ENCODE results near the gene SYNE1.
"Not testable (repeated sequence)": the region's sequence is repeated elsewhere in the genome, so short reads cannot be mapped to it uniquely, and the experiment has no call there.

SYNE1 gene

DNA sequence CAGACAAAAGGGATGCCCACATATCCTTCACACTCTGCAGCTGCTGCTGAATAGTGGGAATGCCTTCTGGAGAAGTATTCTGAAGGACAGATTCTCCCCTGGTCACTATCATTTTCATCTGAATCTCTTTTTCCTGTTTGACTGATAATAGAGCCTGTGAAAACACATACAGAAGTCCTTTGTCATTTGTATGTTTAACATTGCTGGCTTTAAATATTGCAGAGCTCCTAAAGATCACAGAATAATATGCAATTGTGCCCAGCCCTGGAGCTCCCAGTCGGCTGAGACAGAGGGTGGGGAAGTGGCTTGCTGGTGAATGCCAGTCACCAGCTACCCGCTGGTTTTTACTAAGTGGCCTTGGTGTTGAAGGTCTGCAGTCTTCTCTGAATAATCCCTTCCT lies 272.3 kb downstream of the SYNE1 start:
- no peak for DNase-seq

GRCh38 chr6:152360034-152360433 lies 277.1 kb downstream of the SYNE1 start:
- DNase-seq, result no peak

GRCh38 chr6:152356662-152357061 lies 280.5 kb downstream of the SYNE1 start:
- no peak for DNase-seq

GRCh38 chr6:152356016-152356415 lies 281.1 kb downstream of the SYNE1 start:
- no peak for DNase-seq

DNA sequence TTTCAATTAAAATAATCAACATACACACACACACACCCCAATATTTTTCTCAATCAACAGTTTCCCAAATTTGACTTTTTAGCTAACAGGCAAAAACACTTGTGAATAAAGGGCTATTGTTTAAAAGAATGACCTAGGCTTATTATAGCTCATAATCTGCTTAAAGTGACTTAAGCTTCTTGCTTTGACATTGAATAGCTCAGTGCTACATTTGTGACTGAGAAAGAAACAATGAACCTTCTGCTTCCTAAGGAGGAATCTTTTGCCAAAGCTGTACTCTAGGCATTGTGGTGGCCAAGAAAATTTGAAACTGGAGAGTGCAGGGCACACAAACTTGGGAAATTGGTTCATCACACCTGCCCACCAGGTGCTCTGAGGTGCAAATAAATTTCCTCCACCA lies 282.0 kb downstream of the SYNE1 start:
- DNase-seq, result no peak

GRCh38 chr6:152353440-152353839 lies 283.7 kb downstream of the SYNE1 start:
- DNase-seq, result no peak

DNA sequence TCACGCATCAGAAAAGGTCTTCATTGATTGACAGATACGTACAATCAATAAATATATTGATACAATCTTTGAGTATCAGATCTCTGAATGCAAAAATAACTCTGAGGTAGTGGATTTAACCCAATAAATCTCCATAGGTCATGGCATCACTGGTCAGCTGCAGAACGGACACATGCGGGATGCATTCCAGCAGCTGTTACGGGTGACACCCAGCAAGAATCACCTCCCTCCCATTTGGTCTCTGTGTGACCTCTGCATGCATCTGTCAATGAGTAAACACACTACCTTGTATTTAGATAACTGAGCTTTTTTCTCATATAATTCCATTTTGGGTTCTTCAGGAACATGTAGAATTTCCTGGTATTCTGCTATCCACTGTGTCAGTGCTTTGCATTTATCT lies 285.4 kb downstream of the SYNE1 start:
- no peak for DNase-seq

DNA sequence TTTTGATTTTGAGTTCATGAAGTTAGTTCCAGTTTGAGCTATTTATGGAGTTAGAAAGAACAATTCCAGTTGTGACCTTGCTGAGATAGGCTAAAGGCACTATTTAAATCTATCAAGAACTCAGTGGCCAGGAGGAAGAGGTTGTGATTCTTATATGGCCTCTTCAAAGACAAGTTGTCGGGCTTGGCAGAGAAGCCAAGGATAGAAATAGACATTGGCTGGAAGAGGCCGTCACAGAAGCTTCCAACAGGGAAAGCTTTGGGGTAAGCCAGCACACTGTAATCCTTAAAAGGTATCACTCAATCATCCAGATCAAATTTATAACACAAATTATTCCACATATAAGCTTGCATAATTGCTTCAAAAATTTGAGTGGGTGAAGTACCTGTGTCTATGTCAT lies 286.1 kb downstream of the SYNE1 start:
- no peak for DNase-seq

DNA sequence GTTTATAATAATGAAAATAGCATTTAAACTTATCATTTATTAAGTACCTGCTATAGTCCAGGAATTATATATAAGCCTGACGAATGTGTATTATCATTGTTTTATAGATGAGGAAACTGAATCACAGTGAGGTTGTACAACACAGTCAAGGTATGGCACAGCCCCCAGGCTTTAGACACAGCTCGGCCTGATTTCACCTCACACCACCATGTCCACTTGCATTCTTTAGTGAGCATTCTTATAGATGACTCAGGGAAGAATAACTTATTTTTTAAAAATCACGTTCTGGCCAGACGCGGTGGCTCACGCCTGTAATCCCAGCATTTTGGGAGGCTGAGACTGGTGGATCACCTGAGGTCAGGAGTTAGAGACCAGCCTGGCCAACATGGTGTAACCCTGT lies 289.0 kb downstream of the SYNE1 start:
- no peak for DNase-seq

- DNase-seq, result no peak
Measured at GRCh38 chr6:152343735-152344360, 293.3 kb downstream of the SYNE1 start.

GRCh38 chr6:152341596-152341995 lies 295.6 kb downstream of the SYNE1 start:
- no peak for DNase-seq

DNA sequence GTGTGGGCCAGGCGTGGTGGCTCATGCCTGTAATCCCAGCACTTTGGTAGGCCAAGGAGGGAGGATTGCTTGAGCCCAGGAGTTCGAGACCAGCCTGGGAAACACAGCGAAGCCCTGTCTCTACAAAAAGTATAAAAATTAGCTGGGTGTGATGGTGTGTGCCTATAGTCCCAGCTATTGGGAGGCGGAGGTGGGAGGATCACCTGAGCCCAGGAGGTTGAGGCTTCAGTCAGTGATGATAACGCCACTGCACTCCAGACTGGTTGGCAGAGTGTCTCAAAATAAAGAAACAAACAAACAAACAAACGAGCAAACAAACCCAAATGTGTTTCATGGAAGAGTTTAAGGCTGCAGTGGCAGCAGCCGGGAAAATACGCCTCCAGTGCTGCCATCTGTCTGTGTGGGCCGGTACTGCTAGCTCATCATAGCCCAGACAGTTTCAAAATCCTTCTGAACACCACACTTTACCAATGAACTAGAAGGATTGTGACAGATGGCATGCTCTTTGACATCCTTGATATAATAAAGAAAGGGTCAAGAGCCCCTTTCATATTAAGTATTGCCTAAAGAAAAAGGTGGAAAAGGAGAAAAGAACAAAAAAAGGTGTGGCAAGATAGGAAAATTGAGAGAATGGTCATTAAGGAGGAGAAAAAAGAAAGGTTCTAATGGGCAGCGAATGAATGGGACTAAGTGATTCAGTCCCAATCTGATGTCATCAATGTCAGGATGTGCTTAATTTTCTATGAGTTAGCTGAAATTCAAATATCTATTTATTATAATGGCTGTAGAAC lies 298.6 kb downstream of the SYNE1 start:
- peak; percentile 60 for DNase-seq

DNA sequence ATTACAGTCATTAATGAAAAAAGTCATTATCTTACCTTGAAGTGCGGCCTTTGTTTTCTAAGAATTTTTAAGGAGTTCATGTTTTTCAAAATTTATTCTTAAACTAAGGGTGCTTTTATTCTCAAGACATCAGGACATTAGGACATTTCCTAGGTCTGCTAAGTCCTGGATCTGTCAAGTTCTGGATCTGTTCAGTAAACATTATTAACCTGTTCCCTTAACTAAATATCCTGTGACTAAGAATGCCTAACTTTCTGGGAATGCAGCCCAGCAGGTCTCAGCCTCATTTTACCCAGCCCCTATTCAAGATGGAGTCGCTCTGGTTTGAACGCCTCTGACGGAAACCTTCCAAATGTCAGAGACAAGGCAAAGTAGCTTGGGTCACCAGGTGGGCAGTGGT lies 302.6 kb downstream of the SYNE1 start:
- no peak for DNase-seq

DNA sequence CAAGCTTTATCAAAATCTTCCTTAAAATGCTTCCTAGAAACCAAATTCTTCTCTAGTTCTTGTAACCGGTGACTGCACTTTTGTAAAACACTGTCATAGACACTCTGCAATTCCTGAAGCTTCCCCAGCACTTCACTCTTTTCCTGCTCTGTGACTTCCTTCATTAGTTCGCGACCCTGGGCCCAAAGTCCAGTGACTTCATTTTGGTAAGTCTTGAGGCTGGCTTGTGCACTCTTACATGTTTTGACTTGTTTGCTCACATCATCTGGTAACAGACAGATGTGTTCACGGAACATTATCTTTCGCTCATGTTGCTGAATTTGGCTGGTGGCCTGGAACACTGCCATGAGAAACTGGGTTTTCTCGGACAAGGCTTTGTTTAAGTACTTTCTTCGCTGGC lies 306.2 kb downstream of the SYNE1 start:
- DNase-seq, result no peak

- DNase-seq, result no peak
Measured at GRCh38 chr6:152329638-152330448, 307.3 kb downstream of the SYNE1 start.

GRCh38 chr6:152328200-152328599 lies 309.0 kb downstream of the SYNE1 start:
- DNase-seq, result not testable (repeated sequence)

GRCh38 chr6:152323376-152323775 lies 313.8 kb downstream of the SYNE1 start:
- DNase-seq, result no peak

GRCh38 chr6:152318278-152318677 lies 318.9 kb downstream of the SYNE1 start:
- no peak for DNase-seq

GRCh38 chr6:152316024-152316423 lies 321.1 kb downstream of the SYNE1 start:
- DNase-seq, result no peak

- DNase-seq, result no peak
Measured at GRCh38 chr6:152314483-152314832, 322.7 kb downstream of the SYNE1 start.

GRCh38 chr6:152313542-152314482 lies 323.4 kb downstream of the SYNE1 start:
- DNase-seq, result no peak

DNA sequence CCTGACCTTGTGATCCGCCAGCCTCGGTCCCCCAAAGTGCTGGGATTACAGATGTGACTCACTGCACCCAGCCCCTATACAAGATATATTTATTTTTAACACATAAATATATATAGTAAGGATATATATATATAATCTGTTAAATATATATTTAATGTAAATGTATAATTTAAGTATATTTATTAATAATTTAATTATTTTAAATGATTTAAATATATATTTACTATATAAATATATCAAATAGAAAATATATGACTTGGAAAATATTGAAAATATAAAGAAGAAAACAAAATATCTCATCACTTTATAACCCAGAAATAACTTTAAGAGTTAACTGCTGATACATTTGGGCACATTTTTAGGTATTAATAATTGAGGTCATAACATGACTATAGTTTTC lies 324.7 kb downstream of the SYNE1 start:
- no peak for DNase-seq

Data from activated CD4-positive, alpha-beta T cell treated with anti-CD3 and anti-CD28 coated beads, Interleukin-2, amount 50 U/mL, for 1 hour (primary cell).